Ectodermal cell (in vitro differentiated cells): ENCODE results near the gene NOS1AP.

Source experiments
- H3K27ac ChIP-seq: 2 replicates; pipeline ENCODE4 v1.7.0; 2013; ENCODE audit warnings: mild to moderate bottlenecking, low read depth, low read length; ENCODE audit not compliant: insufficient read depth, poor library complexity, severe bottlenecking
- H3K27me3 ChIP-seq: 2 replicates; pipeline ENCODE4 v1.7.0; 2013; ENCODE audit warnings: mild to moderate bottlenecking, low read length; ENCODE audit not compliant: insufficient read depth, control insufficient read depth, poor library complexity, severe bottlenecking
- H3K36me3 ChIP-seq: one replicate; pipeline ENCODE4 v1.7.0; 2013; ENCODE audit warnings: low read length; ENCODE audit not compliant: control insufficient read depth, insufficient read depth
- H3K4me1 ChIP-seq: one replicate; pipeline ENCODE4 v1.7.0; 2013; ENCODE audit warnings: low read length; ENCODE audit not compliant: control insufficient read depth, insufficient read depth
- H3K4me3 ChIP-seq: 2 replicates; pipeline ENCODE4 v1.7.0; 2013; ENCODE audit warnings: low read depth, low read length, control low read depth; ENCODE audit not compliant: insufficient read depth
- H3K9me3 ChIP-seq: 2 replicates; pipeline ENCODE4 v1.7.0; 2013; ENCODE audit warnings: mild to moderate bottlenecking, low read length, moderate library complexity; ENCODE audit not compliant: control insufficient read depth
- WGBS, 2 experiments: methylation state at CpG; one replicate each; pipeline ENCODE4 v1.1.7; 2013; ENCODE audit warnings: missing lambda C conversion rate in 2 of 2; 5-methylcytosine and 5-hydroxymethylcytosine counted together

Gene NOS1AP

DNA sequence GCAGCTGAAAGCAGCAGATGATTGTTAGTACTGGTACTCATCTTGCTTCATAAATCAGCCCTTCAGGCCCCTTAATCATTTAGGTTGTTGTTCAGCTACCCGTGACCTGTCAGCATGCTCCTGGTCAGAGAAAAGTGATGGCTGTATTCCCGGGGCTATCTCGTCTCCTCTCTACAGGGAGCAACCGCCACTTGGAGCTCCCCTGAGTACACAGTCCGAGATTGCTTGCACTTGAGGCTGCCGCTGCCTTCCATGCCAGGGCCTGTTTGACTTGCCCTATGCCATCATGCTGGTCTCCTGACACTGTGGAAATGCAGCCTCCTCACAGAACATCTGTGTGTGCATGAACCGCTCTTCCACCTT, 209.6 kb downstream of the NOS1AP start:
- H3K27me3 ChIP-seq = no peaks in the 10 kb centered on the region
- H3K4me1 ChIP-seq = no peaks in the 10 kb centered on the region
- H3K9me3 ChIP-seq = no peaks in the 10 kb centered on the region
- H3K4me3 ChIP-seq = no peak overlapping the region
- H3K36me3 ChIP-seq = no peaks in the 10 kb centered on the region
- H3K27ac ChIP-seq = no peak overlapping the region
- WGBS, 2 experiments = 69 to 71% methylated on average over 7 of the region's 7 CpGs

GRCh38 chr1:162281426-162281825, 211.9 kb downstream of the NOS1AP start:
- H3K4me1 ChIP-seq = no peaks in the 10 kb centered on the region
- no peaks in the 10 kb centered on the region for H3K27me3 ChIP-seq
- no peak overlapping the region for H3K27ac ChIP-seq
- WGBS, 2 experiments = 96 to 97% methylated on average over 3 of the region's 3 CpGs
- H3K36me3 ChIP-seq = no peaks in the 10 kb centered on the region
- H3K9me3 ChIP-seq = no peaks in the 10 kb centered on the region
- no peak overlapping the region for H3K4me3 ChIP-seq

GRCh38 chr1:162283657-162284056, 214.2 kb downstream of the NOS1AP start:
- no peak overlapping the region for H3K4me3 ChIP-seq
- H3K27ac ChIP-seq = no peak overlapping the region
- H3K4me1 ChIP-seq = no peaks in the 10 kb centered on the region
- no peaks in the 10 kb centered on the region for H3K36me3 ChIP-seq
- H3K9me3 ChIP-seq = no peaks in the 10 kb centered on the region
- 94% methylated on average over 2 of the region's 2 CpGs for WGBS, 2 experiments
- H3K27me3 ChIP-seq = no peaks in the 10 kb centered on the region

GRCh38 chr1:162284206-162284955, 214.9 kb downstream of the NOS1AP start:
- Histone ChIP-seq H3K9me3 (no peaks in the 10 kb centered on the region), H3K27me3 (no peaks in the 10 kb centered on the region), H3K4me1 (no peaks in the 10 kb centered on the region), H3K36me3 (no peaks in the 10 kb centered on the region), H3K4me3 (no peak overlapping the region), H3K27ac (no peak overlapping the region)
- WGBS, 2 experiments = 95 to 96% methylated on average over 3 of the region's 3 CpGs

GRCh38 chr1:162285149-162285561, 215.7 kb downstream of the NOS1AP start:
- Histone ChIP-seq H3K4me1 (no peaks in the 10 kb centered on the region), H3K27me3 (no peaks in the 10 kb centered on the region), H3K27ac (no peak overlapping the region), H3K4me3 (no peak overlapping the region), H3K9me3 (no peaks in the 10 kb centered on the region), H3K36me3 (no peaks in the 10 kb centered on the region)
- 89 to 92% methylated on average over 5 of the region's 5 CpGs for WGBS, 2 experiments

- Histone ChIP-seq H3K4me3 (no peak overlapping the region), H3K27ac (no peak overlapping the region), H3K27me3 (no peaks in the 10 kb centered on the region), H3K4me1 (peaks cover 8% of the 10 kb centered on the region), H3K36me3 (no peaks in the 10 kb centered on the region), H3K9me3 (no peaks in the 10 kb centered on the region)
- WGBS, 2 experiments = 86 to 89% methylated on average over 1 of the region's 1 CpG
Measured at GRCh38 chr1:162291000-162291399, 221.5 kb downstream of the NOS1AP start.

GRCh38 chr1:162292422-162292849, 222.9 kb downstream of the NOS1AP start:
- Histone ChIP-seq H3K4me1 (peaks cover 8% of the 10 kb centered on the region), H3K4me3 (no peak overlapping the region), H3K27me3 (no peaks in the 10 kb centered on the region), H3K9me3 (no peaks in the 10 kb centered on the region), H3K36me3 (no peaks in the 10 kb centered on the region), H3K27ac (no peak overlapping the region)
- 79 to 85% methylated on average over 2 of the region's 2 CpGs for WGBS, 2 experiments

DNA sequence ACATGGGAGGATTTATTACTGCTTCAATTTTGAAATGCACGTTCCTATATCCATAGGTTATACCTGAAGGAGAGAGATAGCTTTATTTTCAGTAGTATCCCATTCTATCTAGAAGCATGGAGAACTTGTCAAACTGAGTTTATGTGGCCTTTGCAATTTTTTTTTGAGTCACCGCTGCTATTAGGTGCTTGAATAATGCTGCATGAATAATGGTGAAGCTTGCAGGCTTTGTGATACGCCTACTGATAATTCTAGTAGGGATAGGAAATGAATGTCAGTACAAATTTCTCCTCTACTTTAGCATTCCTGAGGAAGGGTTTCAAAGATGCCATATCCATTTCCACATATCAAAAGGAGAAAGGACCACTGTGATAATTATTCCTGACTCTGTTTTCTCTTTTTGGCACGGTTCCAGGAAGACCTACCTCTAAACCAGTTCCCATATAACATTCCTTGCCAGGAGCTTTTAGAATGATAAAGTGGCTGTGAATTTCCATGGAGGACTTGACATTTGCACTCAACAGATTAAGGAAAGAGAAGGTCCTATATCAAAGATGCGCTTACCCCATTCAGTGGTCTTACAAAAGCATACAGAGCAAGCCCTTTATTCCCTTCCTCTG, 223.7 kb downstream of the NOS1AP start:
- H3K4me3 ChIP-seq = no peak overlapping the region
- H3K9me3 ChIP-seq = no peaks in the 10 kb centered on the region
- H3K4me1 ChIP-seq = peaks cover 8% of the 10 kb centered on the region
- no peaks in the 10 kb centered on the region for H3K27me3 ChIP-seq
- H3K27ac ChIP-seq = no peak overlapping the region
- H3K36me3 ChIP-seq = no peaks in the 10 kb centered on the region
- 82% methylated on average over 4 of the region's 5 CpGs for WGBS, 2 experiments

GRCh38 chr1:162294015-162294414, 224.5 kb downstream of the NOS1AP start:
- Histone ChIP-seq H3K9me3 (no peaks in the 10 kb centered on the region), H3K27ac (no peak overlapping the region), H3K36me3 (no peaks in the 10 kb centered on the region), H3K27me3 (no peaks in the 10 kb centered on the region), H3K4me1 (peaks cover 8% of the 10 kb centered on the region), H3K4me3 (no peak overlapping the region)
- 94 to 95% methylated on average over 3 of the region's 3 CpGs for WGBS, 2 experiments

- H3K9me3 ChIP-seq = no peaks in the 10 kb centered on the region
- H3K4me1 ChIP-seq = peaks cover 14% of the 10 kb centered on the region
- no peaks in the 10 kb centered on the region for H3K36me3 ChIP-seq
- WGBS, 2 experiments = 98 to 99% methylated on average over 4 of the region's 4 CpGs
- no peaks in the 10 kb centered on the region for H3K27me3 ChIP-seq
- H3K4me3 ChIP-seq = no peak overlapping the region
- no peak overlapping the region for H3K27ac ChIP-seq
Measured at GRCh38 chr1:162297208-162297607, 227.7 kb downstream of the NOS1AP start.
